NCI-H2171 treated with DMSO at 0.1 percent for 48 hours (cell line): ENCODE results near the gene FOXO6.

Experiments
- DNase-seq: peaks from one replicate; lab custom pipeline; 2025; lab: John Stamatoyannopoulos, UW

FOXO6 gene

DNA sequence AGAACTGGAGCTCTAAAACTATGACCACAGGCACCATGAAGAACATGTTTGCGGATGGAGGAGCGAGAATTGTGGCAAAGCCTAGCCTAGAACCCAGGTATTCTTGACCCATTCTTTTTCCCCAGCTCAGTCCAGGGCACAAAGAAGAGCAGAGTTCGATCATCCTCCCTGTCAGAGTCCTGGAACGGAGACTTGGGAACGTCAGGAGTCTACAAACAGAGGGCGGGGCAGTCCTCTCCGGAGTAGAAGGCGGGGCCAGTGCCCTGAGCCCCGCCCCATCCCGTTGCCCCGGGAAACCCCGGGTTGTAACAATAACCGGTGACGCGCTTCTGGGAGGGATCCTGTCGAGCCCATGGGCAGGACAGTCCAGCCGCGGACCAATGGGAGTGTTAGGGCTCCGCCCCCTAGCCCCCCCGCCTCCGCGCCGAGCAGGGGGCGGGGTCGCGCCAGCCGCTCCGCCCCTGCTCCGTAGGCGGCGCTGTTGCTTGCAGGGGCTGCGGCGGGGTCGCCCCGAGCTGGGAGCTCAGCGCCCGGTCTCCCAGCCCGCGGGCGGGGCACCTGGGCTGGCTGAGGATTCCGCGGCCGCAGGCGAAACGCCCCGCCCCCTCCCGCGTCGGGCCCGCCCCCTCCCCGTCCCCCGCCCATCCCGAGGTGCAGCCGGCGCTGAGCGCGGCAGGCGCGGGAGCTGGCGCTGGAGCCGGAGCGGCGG lies at the start of gene FOXO6:
FOXO6 (plus strand) TSS at position 649 of the 709 bp plus-strand sequence.
- peak; percentile 98 for DNase-seq

DNA sequence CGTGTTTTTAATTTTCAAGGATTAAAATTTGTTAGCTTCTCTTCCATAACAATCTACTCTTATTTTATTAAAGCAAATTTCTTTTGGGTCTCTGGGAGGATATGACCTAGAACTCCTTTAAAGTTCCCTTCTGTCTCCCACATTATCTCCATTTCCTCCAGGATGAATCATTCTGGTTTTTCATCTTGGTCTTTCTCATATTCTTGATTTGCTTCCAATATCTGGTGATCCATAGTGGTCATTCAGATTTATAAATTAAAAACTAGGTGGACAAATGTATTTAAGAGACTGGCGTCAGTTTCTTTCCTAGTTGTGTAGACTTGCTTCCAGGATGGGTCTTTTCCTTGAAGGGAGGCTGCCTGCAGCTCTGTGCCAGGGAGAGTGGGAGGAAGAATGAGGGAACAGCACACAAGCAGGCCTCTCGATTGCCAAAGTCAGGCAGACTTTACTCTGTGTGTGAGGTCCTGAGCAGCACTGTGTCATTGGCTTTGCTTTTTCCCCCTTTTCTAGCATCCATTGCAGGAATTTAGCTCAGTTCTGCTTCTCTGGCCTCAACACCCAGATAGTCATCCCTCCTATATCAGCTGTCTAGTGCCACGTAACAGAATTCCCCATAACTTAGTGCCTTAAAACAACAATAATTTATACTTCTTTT lies 48.1 kb upstream of the FOXO6 start:
- no peak for DNase-seq

DNA sequence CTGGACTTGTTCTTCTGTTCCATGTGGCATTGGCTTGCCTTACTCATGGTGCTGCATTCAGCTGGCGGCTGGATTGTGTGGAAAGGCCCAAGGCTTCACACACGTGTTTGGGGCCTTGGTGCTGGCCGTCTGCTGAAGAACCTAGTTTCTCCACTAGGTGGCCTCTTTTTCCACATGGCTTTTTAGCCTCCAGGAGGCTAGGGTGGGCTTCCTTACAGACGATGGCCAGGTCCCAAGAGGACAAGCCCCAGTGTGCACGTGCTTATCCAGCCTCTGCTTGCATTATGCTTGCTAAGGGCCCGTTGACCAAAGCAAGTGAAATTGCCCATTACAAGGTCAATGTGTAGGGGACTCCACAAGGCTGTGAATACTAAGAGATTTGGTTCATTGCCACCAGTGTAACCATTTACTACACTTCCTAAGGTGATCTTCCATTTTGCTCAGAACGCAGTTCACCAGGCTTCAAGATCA lies 47.5 kb upstream of the FOXO6 start:
- DNase-seq: no peak

DNA sequence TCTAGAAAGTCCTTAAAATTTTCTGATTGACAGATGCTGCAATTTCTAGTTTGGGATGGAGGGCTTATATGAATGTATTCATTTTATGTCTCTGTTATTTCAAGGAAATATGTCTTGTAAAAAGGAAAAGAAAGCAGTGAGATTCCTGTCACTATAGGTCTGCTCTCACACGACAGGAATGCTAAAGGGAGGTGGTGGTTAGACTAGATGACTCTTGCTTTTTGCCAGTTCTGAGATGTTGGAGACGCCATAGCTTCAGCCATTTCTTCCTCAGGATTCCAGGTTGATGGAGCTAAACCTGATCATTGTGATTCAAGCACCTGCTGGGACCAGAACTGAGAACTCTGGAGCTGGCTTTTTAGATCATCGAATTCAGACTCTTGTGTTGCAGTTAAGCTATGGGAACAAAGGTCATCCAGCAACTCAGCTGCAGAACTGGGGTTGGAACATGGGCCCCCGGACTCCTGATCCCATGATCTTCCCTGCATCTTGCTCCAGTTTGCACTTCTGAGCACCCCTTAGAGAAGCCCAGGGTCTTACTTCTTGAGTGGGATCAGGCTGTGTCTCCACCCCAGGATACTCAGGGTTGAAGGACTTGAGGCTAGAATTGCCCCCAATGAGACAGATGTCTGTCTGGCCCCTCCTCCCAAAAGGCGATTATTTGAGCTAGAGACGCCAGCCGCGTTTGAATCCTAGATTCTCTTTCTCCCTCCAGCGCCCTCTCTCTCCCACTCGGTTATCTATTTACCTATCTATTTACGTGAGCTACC lies 46.7 kb upstream of the FOXO6 start:
- DNase-seq: peak; percentile 14

DNA sequence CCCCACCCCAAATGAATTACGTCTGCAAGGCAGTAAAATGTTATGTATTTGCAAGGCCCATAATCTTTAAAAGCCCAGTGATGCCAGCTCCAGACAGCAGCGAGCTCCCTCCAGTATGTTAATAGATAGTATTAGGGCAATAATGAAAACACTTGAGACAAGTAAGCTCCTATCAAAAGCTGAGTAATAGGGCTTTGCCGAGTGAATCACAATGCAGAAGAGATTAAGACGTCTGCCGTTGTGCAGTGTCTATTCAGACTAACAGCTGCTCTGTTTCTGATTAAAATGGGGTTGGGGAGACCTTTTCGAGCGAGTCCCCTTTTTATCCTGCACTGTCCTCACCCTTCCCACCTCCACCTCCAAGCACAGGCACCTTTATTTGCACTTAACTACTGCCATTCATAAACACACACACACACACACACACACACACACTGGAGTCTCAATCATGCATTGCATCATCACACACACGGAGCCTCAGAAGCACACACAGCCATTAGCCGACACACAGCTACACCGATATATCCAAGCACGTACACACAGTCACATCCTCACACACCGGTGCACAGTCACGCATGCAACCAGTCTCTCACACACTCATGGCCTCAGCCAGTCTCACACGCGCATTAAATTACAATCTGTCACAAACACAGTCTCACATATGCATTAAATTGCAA lies 46.0 kb upstream of the FOXO6 start:
- DNase-seq: peak; percentile 28

DNA sequence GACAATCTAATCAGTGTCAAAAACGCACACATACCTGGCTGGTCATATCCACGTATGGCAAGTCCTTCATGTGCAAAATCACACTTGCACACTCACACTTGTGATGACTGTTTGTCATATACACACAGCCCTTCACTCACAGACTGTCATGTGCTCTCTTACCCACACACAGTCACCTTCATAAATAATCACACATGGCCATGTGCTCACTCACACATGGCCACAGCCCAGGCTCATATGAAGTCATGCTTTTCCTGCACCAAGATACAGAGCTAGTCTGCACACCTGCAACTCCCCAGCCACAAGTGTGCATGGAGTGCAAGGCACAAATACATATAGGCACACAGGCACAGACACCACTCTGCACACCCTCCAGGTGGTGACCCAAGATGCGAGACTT lies 45.4 kb upstream of the FOXO6 start:
- no peak for DNase-seq

DNA sequence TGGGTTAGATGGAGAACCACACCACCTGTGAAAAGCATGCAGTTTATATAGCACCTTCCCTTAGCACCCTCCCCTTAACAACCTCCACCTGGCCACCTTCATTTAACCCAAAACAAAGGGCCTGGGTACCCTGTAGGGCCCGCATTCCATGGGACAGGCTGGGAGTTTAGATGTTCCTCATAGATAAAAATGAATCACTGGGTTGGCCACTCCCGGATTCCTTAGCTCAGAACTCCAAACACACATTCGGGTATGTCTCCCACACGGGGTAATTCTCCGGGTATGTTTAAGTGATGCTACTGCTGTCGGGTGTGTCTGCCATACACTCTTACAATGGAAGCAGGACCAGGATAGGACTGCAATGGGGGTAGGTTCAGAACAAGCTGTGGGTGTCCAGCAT lies 43.9 kb upstream of the FOXO6 start:
- no peak for DNase-seq

DNA sequence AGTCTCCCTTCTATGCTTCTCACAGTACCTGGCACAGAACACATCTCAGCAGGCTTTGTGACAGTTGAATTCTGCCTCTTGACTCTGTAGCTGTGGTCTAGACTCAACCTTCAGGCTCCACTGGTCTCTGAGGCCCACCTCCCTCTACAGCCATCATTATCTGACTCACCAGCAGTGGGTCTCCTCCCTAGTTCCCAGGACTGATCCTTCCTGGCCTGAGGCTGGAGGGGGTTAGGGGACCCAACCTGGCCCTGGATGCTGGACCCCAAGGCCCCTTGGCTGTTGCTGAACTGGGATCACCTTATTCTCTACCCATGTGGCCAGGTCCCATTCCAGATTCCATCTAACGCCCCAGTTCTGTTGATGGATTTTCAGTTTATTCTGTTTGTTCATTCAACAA lies 43.1 kb upstream of the FOXO6 start:
- DNase-seq: no peak

DNA sequence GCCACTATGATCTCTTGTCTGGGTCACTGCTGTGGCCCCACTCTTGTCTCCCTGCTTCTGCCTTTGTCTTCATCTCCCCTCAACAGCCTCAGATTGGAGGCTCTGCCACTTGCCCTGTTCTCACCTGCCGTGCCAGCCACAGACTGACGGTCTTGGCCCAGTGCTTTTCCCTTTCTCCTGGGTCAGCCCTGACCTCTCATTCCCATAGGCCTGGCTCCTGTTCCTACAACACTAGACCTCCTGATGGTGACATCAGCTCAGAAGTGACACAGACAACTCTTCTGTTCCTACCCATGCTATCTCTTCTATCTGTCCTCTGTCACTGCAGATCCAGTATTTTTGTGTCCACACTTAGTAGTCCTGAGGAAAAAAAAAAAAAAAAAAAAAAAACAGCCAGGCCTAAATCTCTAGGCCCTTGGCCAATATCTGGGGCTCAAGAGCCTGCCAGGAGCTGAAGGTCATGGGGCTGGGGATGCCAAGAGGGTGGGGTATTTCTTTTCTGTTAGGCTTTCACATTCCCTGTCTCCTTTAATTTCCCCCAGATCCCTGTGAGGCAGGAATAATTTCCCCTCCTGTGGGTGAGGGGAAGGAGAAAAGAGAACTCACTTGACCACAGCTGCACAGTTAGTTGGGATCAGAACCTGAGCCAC lies 42.0 kb upstream of the FOXO6 start:
- DNase-seq: no peak

DNA sequence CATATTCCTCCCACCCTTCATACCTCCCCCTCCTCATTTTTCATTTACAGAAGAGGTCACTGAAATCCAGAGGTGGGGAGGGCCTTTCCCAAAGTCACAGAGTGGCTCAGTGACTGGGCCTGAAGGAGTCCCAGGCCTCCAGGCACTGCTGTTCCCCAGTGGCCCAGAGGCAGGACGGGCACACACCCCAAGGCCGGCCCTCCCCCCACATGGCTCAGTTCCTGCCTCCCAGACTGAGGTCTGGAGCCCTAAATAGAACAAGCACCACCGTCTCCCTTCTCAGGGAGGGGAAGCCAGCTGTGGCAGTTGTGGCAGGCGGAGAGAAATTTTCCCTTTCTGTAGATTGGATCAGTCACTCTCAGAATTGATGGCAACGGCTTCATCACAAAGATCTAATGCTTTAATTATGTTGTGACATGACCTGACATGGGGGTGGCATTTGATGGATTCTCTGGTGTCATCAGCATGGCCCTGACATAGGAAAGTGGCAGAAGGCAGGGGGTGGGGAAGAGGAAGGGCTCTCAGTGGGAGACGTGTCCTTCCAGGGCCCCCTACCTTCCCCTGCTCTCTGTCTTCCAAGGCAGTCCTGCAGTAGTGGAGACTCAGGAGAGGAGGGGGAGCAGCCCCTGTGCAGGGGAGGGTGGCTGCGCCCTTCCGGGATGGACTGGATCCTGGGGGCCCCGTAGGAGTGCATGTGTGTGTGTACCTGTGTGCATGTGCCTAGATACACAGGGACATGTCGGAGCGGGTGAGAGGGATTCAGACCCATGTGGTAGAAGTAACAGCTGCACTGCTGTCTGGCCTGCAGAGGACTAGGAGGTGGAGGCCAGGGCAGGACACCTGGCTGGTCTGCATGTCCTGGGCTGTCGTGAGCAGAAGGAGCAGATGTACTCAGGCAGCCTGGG lies 41.2 kb upstream of the FOXO6 start:
- DNase-seq: peak; percentile 65

DNA sequence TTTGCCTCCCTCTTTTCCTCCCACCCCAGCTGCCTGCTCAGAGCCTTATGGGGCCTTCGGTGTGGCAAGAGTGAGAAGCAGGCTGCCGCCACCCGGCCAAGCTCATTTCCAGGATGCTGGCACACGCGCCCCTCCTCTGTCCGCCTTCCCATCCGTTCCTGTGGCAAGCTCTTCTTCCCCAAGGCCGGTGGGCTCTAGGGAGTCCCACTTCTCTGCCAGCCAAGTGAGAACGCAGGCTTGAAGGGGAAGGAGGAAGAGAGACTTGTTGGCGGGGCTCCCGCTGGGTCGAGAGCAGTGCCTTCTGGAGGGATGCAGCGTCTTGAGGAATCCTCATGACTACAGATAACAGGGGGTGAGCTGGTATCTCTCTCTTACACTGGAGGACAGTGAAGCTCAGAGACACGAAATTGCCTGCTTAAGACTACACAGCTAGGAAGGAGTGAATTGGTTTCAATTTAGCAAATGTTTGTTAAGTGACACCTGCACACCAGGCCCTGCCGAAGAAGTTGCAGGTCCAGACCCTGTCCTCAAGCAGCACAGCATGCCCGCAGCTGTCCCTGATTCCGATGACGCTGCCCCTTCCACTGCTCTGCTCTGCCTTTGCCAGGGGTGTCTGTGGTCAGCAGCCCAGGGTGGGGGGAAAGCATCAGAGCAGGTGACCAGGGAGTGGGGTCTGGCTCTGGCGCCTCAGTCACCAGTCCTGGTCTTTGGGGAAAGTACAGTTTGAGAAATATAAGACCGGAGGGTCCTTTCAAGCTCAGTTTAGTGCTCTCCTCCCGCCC lies 40.1 kb upstream of the FOXO6 start:
- DNase-seq: no peak

DNA sequence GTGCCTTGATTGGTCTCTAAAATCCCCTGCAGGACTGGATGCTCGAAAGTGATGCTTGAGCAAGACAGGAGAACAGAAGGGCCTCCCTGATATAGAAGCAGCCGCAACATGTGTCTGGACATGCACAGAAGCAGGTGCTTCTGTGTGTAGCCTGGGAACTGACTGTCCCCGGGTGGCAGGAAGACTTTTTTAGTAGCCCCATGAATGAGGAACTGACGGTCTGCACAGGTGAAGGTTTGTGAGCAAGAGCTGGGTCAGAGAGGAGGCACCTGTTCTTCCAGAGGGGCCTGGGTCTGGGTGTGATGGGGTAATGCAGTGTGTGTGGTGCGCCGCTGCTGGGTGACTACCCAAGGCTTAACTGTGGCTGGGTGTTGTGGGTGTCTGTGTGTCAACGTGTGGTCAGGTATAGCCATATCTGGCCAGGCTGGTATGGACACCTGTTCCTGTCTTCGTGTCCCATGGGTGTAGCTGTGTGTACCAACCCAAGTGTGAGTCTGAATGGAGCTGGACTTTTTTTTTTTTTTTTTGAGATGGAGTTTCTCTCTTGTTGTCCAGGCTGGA lies 39.1 kb upstream of the FOXO6 start:
- peak; percentile 66 for DNase-seq

DNA sequence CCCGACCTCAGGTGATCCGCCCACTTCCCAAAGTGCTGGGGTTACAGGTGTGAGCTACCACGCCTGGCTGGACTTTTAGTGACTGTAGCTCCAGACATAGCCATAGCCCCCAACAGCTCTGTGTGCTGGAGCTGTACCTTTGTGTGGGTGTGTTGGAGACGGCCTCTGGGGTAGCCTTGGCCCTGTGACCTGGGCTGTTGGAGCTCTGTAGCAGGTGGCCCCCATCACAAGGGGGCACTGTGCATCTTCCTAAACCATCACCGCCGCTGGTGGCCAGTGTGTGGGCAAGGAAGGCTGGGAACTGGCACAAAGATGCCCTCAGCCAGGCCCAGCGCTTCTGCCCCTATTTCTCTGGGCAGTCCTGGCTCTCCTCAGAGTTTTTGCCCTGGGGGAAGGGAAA lies 38.4 kb upstream of the FOXO6 start:
- no peak for DNase-seq

DNA sequence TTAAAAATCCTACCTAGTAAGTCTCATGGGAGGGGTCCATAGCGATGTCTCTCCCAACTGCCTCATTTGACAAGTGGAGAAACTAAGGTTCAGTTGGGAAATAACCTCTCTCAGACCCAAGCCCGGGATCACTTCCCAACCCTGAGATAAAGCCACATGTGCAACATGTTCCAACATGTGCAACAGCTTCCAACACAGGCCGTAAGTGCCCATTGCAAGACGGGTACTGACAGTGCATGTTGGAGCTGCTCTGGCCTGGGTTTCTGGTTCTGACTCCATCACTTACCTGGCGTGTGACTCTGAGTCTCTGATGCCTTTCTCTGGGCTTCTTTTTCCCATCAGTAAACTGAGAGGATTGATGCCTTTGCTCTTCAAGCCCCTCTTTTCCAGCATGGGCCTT lies 38.0 kb upstream of the FOXO6 start:
- DNase-seq: no peak

DNA sequence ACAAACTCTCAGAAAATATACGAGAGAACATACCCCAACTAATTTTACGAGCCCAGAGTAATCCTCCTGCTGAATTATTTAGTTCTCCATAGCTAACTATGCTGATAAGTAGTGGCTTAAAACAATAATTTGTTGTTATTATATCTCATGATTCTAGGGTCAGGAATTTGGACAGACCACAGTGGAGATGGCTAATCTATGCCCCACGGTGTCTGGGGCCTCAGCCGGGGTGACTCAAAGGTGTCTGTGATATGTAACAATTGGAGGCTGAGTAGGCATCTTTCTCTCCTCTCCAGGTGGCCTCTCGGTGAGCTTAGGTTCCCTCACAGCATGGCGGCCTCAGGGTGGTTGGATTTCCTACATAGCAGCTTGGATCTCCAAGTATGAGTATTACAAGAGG lies 35.4 kb upstream of the FOXO6 start:
- no peak for DNase-seq

DNA sequence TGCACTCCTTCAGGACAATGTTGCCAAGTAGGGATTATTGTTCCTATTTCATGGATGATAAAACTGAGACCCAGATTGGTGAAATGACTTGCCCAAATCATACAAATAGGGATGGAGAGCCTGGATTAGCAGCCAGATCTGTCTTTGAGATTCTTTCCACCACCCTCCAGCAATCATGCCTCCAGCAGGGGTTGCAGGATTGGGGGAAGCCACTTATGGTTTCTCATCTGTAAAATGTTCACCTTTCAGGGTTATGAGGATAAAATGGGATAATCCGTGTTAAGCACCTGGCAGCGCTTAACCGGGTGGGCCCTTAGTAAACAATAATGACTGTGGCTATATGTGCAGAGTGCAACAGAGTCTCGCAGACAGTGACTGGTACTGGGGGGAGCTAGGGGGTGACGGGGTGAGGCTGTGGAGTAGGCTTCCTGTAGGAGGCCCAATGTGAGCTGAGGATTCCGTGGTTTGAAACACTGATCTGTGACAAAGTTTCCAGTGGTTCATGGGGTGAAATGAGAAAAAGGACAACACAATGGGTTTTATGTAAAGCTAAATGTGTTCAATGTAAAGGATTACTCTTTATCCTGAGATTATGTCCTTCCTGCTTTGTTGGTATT lies 33.7 kb upstream of the FOXO6 start:
- no peak for DNase-seq

DNA sequence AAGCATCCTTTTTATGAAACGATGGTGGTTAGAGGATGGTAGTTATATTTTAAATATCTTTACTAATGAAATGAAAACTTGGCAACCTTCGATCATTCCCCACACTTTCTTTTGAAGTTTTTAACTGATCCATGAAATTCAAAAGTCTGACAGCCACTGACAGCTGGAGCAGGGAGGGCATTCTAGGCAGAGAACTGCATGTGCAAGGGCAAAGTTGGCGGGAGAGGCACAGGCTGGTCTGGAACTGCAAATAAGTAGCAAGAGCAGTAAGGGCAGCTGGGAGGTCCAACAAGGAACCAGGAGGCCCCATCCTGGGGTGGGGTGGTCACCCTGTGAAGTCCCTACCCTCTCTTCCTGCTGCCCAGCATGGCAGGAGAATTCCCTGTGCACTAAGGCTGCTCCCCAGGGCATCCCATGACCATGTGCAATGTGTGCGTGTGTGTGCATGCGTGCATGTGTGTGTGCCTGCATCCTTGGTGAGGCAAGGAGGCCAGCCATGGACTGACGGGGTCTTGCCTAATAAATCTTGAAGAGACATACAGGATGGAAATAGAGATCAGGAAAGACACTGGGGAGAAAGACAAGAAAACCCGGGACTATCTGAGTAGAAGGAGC lies 33.1 kb upstream of the FOXO6 start:
- no peak for DNase-seq

DNA sequence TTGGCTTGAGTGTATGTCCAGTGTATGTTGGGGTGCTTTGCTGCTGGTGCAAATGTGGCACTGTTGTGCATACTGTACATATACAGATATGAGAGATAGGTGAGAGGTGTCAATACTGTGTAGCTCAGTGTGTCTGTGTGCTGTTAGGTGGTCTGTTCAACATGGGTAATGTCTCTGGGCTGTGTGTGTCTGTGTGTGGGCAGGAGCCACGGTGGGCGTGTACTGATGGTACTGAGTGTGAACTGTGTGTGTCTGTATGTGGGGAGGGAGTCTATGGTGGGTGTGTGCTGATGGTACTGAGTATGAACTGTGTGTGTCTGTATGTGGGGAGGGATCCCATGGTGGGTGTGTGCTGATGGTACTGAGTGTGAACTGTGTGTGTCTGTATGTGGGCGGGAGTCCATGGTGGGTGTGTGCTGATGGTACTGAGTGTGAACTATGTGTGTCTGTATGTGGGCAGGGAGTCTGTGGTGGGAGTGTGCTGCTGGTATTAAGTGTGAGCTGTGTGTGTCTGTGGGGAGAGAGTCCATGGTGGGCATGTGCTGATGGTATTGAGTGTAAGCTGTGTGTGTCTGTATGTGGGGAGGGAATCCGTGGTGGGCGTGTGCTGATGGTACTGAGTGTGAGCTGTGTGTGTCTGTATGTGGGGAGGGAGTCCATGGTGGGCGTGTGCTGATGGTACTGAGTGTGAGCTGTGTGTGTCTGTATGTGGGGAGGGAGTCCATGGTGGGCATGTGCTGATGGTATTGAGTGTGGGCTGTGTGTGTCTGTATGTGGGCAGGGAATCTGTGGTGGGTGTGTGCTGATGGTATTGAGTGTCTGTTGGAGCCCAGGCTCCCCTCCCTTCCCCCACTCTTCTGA lies 32.2 kb upstream of the FOXO6 start:
- no peak for DNase-seq
